ENCODE results near the gene SLU7.

SLU7 gene

DNA sequence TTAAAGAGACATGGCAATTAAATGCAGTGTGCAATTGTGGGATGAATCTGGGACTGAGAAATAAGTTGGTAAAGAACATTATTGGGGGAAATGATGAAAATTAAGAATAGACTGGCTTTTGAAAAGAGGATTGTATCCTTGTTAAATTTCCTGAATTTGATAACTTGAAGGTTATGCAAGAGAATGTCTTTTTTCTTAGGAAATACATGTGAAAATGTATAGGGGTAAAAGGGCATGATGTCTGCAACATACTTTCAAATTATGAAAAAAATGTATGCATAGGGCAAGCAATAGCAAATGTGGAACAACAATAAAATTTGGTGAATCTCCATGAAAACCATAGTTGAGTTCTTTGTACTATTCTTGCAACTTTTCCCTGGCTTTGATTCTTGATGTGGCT lies 26.9 kb upstream of the SLU7 start:
- Histone ChIP-seq H3K79me2 (ENCODE audit: control insufficient read depth, low read length) (no peaks in the 10 kb centered on the region), H3K9me2 (replicated peaks; ENCODE audit: control insufficient read depth, low read length) (no peaks in the 10 kb centered on the region), H3K4me1 (ENCODE audit: control insufficient read depth, low read length) (peaks cover 18% of the 10 kb centered on the region), H3K9me3 (ENCODE audit: control insufficient read depth, insufficient read depth, low read length) (no peaks in the 10 kb centered on the region), H3K4me2 (ENCODE audit: low read length) (no peak overlapping the region), H3K27ac (ENCODE audit: low read depth, low read length) (no peak overlapping the region), H3K36me3 (ENCODE audit: control insufficient read depth, low read length) (no peaks in the 10 kb centered on the region), H3F3A (ENCODE audit: control insufficient read depth, insufficient read depth) (no peaks in the 10 kb centered on the region), H3K27me3 (ENCODE audit: control insufficient read depth, low read length) (no peaks in the 10 kb centered on the region), H3K4me3 (ENCODE audit: low read length) (no peak overlapping the region), H4K20me1 (ENCODE audit: control insufficient read depth, insufficient read depth, low read depth, low read length) (no peaks in the 10 kb centered on the region)
- TF ChIP-seq EZH2phosphoT487 (IDR thresholded peaks at IDR 0.05; ENCODE audit: borderline replicate concordance, low read length) = no peak
- TF ChIP-seq, protein P1, sequence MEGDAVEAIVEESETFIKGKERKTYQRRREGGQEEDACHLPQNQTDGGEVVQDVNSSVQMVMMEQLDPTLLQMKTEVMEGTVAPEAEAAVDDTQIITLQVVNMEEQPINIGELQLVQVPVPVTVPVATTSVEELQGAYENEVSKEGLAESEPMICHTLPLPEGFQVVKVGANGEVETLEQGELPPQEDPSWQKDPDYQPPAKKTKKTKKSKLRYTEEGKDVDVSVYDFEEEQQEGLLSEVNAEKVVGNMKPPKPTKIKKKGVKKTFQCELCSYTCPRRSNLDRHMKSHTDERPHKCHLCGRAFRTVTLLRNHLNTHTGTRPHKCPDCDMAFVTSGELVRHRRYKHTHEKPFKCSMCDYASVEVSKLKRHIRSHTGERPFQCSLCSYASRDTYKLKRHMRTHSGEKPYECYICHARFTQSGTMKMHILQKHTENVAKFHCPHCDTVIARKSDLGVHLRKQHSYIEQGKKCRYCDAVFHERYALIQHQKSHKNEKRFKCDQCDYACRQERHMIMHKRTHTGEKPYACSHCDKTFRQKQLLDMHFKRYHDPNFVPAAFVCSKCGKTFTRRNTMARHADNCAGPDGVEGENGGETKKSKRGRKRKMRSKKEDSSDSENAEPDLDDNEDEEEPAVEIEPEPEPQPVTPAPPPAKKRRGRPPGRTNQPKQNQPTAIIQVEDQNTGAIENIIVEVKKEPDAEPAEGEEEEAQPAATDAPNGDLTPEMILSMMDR (IDR thresholded peaks at IDR 0.05; ENCODE audit: low read depth, low read length, poor library complexity, severe bottlenecking) = no peak

DNA sequence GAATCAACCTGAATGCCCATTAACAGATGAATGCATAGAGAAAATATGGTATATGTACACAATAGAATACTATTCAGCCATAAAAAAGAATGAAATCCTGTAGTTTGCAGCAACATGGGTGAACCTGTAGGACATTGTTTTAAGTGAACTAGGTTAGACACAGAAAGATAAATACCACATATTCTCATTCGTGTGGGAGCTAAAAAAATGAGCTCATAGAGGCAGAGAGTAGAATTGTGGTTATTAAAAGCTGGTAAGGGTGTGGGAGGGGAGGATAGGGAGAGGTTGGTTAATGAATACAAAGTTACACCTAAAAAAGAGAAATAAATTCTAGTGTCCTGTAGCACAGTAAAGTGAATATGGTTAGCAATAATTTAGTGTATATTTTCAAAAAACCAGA lies 26.3 kb upstream of the SLU7 start:
- H3K27ac ChIP-seq (ENCODE audit: low read depth, low read length) = no peak overlapping the region
- H3K4me3 ChIP-seq (ENCODE audit: low read length) = no peak overlapping the region
- no peaks in the 10 kb centered on the region for H3K36me3 ChIP-seq (ENCODE audit: control insufficient read depth, low read length)

DNA sequence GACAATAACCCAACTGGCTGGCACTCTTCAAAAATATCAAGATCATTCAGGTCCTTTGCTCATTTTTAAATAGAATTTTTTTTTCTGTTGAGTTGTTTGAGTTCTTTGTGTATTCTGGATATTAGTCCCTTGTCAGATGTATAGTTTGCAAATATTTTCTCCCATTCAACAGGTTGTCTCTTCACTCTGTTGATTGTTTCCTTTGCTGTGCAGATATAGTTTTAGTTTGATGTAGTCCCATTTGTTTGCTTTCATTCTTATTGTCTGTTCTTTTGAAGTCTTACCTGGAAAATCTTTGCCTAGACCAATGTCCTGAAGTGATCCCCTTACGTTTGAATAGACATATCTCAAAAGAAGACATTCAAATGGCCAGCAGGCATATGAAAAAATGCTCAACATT lies 25.5 kb upstream of the SLU7 start:
- TF ChIP-seq EZH2phosphoT487 (IDR thresholded peaks at IDR 0.05; ENCODE audit: borderline replicate concordance, low read length) = no peak
- TF ChIP-seq, protein P1 (IDR thresholded peaks at IDR 0.05; ENCODE audit: low read depth, low read length, poor library complexity, severe bottlenecking) = no peak
- no peaks in the 10 kb centered on the region for H3F3A ChIP-seq (ENCODE audit: control insufficient read depth, insufficient read depth)
- no peaks in the 10 kb centered on the region for H3K79me2 ChIP-seq (ENCODE audit: control insufficient read depth, low read length)
- peaks cover 25% of the 10 kb centered on the region for H3K4me1 ChIP-seq (ENCODE audit: control insufficient read depth, low read length)
- no peaks in the 10 kb centered on the region for H3K36me3 ChIP-seq (ENCODE audit: control insufficient read depth, low read length)
- H3K9me2 ChIP-seq (replicated peaks; ENCODE audit: control insufficient read depth, low read length) = no peaks in the 10 kb centered on the region
- no peaks in the 10 kb centered on the region for H4K20me1 ChIP-seq (ENCODE audit: control insufficient read depth, insufficient read depth, low read depth, low read length)
- H3K4me2 ChIP-seq (ENCODE audit: low read length) = no peak overlapping the region
- no peak overlapping the region for H3K27ac ChIP-seq (ENCODE audit: low read depth, low read length)
- H3K27me3 ChIP-seq (ENCODE audit: control insufficient read depth, low read length) = no peaks in the 10 kb centered on the region
- no peaks in the 10 kb centered on the region for H3K9me3 ChIP-seq (ENCODE audit: control insufficient read depth, insufficient read depth, low read length)
- no peak overlapping the region for H3K4me3 ChIP-seq (ENCODE audit: low read length)

More for the DNA sequence above, 26.3 kb upstream of the SLU7 start:
- Histone ChIP-seq H3F3A (ENCODE audit: control insufficient read depth, insufficient read depth) (no peaks in the 10 kb centered on the region), H3K79me2 (ENCODE audit: control insufficient read depth, low read length) (no peaks in the 10 kb centered on the region), H3K9me2 (replicated peaks; ENCODE audit: control insufficient read depth, low read length) (no peaks in the 10 kb centered on the region), H3K9me3 (ENCODE audit: control insufficient read depth, insufficient read depth, low read length) (no peaks in the 10 kb centered on the region), H3K4me2 (ENCODE audit: low read length) (no peak overlapping the region), H3K4me1 (ENCODE audit: control insufficient read depth, low read length) (peaks cover 21% of the 10 kb centered on the region), H4K20me1 (ENCODE audit: control insufficient read depth, insufficient read depth, low read depth, low read length) (no peaks in the 10 kb centered on the region), H3K27me3 (ENCODE audit: control insufficient read depth, low read length) (no peaks in the 10 kb centered on the region)
- TF ChIP-seq EZH2phosphoT487 (IDR thresholded peaks at IDR 0.05; ENCODE audit: borderline replicate concordance, low read length) = no peak
- TF ChIP-seq, protein P1 (IDR thresholded peaks at IDR 0.05; ENCODE audit: low read depth, low read length, poor library complexity, severe bottlenecking) = no peak

Data from DOHH2 (cell line).